NCI-H1694 (cell line): ENCODE data around the gene GALR3.

Source experiments
- DNase-seq: peaks from one replicate; lab custom pipeline; 2025; lab: John Stamatoyannopoulos, UW

Gene GALR3

DNA sequence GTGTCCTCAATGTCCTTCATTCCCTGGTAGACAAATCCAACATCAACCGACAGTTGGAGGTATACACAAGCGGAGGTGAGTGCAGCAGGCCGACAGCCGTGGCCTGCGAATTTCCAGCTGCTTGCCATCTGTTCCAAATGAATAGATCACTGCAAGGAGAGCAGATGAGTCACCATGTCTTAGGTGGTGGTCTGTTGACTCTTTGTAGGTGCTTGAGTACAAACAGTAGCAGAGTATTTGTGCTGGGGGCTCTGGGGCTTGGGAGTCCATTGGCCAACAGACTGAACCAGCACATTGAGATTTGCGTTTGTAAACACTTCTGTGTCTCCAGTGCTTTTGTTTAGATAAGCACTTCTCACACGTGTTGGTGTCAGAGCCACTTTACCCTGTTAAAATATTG, 47.1 kb downstream of the GALR3 start:
- DNase-seq = peak; percentile 49
